Inflammatory macrophage (primary cell): ENCODE measurements around the gene RMND5B.
A peak's percentile ranks its signal among the peaks of the same experiment; 100 is the strongest.

ENCODE experiments used
- DNase-seq, 2 donors: peaks; one replicate each; pipeline ENCODE4 v3.0.0-alpha.2; 2020 to 2022

Gene RMND5B

DNA sequence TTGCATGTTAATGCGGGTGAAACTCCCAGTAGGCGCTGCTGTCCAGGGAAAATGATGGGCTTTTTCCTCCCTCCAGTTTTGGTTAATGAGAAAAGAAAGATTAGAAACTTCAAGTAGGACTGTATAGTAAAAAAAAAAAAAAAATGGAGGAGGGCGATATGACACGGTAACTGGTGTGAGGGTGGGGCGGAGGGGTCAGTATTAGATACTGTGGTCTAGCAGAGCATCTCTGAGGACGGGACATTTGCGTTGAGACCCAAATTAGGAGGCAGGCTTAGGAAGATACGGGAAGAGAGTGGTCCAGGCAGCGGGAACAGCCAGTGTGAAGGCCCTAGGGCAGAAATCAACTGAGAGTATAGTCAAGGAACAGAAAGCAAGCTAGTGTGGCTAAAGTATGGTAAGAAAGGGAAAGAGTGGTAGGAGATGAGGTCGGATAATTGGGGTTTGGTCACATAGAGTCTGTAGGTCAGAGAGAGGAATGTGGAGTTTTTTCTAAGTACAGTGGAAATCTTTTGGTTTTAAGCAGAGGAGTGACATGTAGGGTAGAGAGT, 707 bp downstream of the RMND5B start:
- no peak for DNase-seq

DNA sequence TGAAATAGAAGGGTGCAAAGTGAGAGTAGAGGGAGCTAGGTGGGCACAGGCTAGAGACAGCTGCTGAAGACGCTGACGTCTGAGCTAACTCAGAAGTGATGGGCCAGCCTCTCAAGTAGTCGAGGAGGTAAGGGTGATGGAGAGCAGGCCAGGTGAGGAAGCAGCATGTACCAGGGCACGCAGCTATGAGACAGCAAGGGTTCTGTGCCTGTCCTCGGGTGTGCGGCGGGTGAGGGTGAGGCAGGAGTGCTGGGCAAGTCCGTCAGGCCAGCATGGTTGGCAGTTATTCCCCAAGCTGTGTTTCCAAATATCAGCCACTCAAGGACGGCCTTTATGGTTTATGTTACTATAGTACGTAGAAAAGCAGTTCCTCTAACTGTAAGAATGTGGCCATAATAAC, 6.2 kb downstream of the RMND5B start:
- DNase-seq: no peak

DNA sequence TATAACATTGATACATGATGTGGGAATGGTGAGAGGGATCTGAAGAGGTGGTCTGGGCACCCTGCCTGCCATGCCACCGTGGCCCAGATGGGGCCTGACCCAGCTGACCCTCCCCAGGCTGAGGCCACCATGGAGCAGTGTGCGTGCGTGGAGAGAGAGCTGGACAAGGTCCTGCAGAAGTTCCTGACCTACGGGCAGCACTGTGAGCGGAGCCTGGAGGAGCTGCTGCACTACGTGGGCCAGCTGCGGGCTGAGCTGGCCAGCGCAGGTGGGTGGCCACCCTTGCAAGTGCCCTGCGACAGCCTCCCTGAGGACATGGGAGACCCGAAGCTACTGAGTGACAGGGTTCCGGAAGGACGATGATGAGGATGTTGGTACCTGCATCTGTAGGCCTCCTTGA, 7.2 kb downstream of the RMND5B start:
- no peak for DNase-seq

DNA sequence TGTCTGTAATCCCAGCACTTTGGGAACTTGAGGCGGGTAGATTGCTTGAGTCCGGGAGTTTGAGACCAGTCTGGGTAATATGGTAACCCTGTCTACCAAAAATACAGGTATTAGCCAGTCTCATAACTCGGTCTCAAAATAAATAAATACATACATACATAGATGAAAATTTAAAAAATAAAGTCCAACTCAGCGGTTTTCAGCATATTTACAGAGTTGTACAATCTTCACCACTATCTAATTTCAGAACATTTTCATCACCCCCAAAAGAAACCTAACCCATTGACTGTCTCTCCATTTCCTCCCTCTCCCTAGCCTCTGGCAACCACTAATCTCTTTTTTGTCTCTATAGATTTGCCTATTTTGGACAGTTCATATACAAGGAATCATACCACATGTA, 10.7 kb downstream of the RMND5B start:
- DNase-seq: no peak

DNA sequence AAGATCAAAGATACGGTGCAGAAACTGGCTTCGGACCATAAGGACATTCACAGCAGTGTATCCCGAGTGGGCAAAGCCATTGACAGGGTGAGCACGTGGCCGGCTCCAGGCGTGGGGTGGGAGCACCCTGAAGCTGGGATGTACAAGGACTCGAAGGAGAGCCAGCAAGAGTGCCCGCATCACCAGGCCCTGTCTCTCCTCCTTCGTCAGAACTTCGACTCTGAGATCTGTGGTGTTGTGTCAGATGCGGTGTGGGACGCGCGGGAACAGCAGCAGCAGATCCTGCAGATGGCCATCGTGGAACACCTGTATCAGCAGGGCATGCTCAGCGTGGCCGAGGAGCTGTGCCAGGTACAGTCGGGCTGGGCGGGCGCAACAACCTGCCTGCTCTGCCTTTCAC, 11.8 kb downstream of the RMND5B start:
- no peak for DNase-seq

DNA sequence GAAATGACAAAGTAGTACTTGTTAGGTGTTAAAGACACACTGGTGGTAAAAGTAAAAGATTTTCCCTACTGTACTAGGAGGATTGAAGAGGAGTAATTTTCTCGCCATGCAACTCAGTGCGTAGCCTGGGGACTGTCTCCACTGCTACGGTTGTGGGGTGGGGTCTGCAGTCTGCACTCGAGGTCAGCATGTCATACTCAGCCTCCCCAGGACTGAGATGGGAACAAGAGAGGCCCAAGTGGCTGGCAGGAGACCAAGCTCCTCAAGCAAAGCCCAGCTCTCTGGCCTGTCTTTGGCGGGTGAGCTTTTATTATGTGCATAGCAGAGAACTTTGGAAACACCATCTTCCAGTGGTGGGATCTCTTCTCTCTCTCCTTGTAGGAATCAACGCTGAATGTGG, 12.4 kb downstream of the RMND5B start:
- DNase-seq: no peak

DNA sequence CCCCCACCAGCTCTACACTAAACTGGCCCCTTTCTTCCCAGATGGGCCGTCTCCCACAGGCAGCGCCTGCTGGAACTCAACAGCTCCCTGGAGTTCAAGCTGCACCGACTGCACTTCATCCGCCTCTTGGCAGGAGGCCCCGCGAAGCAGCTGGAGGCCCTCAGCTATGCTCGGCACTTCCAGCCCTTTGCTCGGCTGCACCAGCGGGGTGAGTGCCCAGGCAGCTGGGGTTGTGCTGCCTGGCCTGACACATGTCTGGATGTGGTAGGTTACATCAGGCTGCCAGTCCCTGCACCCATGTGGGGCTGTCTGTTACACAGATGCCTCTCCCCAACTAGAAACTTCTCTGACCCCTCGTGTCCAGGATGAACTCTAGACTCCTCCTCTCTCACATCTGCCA, 13.1 kb downstream of the RMND5B start:
- no peak for DNase-seq

DNA sequence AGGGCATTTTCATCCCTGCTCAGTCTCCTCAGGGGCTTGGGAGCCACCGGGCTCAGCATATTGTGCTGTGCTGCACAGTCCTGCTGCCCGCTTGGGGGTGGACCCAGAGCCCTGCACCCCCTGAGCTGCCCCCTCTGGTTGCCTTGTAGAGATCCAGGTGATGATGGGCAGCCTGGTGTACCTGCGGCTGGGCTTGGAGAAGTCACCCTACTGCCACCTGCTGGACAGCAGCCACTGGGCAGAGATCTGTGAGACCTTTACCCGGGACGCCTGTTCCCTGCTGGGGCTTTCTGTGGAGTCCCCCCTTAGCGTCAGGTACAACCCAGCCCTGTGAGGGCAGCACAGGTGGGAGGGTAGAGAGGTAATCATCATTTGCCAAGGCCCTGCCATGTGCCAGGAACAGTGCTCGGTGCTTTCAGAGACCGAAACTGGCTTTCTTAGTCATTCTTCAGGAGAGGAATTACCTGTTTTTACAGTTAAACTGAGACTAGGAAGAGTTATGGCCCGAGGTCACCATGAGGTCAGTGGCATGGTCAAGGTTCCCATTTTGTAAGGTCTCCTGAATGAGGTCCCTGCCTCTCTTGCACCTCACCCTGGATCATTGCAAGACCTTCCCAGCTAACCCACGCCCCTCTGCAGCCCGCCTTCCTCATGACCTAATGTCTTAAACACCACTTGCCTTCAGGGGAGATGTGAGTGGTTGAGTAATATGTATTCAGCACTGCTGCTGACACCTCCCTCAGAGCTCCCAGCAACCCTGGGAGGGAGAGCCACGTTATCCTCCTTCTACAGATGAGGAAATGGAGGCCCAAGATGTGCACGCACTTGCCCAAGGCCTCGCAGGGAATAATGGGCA, 15.4 kb downstream of the RMND5B start:
- peak; percentile 27 to 39 for DNase-seq

DNA sequence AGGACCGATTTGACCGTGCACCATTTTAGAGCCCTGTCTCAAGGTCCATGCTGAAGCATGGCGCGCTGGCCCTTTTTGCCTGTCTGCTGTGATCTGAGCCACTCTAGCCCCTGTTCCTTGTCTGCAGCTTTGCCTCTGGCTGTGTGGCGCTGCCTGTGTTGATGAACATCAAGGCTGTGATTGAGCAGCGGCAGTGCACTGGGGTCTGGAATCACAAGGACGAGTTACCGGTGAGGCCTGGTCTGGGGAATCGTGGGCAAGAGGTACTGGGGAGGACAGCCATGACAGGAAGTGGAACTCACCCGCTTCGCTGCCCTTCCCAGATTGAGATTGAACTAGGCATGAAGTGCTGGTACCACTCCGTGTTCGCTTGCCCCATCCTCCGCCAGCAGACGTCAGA, 16.6 kb downstream of the RMND5B start:
- DNase-seq: no peak

DNA sequence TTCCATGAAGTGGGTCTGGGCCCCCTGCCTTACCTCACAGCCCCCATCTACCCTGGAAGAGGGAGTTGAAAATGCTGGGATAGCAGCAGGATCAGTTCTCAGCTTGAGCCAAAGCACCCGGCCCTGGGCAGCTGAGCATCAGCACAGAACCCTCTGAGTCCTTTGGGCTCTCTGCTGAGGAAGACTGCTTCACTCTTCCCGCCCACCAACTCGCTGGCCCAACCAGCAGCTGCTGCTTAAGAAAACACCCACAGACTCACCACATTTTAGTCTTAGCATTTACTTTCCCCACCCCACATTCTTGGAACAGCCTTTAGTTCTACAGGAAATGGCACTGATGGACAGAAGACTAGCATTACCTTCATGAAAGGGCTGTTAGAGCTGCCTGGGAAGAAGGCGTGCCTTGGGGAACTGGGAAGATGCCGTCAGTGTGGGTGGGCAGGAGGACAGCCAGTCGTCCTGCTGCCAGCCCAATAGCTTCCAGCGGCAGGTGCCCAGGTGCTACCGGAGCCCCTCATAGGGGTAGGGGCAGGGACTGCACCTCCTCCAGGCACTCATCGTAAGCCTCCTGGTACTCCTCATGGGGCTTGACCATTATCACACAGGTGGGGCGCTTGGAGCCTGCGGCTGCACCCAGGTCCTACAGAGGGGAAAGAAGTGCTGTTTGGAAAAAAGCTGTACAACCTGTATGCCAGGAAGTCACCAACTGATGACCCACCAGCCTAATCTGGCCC, 18.6 kb downstream of the RMND5B start:
- no peak for DNase-seq

DNA sequence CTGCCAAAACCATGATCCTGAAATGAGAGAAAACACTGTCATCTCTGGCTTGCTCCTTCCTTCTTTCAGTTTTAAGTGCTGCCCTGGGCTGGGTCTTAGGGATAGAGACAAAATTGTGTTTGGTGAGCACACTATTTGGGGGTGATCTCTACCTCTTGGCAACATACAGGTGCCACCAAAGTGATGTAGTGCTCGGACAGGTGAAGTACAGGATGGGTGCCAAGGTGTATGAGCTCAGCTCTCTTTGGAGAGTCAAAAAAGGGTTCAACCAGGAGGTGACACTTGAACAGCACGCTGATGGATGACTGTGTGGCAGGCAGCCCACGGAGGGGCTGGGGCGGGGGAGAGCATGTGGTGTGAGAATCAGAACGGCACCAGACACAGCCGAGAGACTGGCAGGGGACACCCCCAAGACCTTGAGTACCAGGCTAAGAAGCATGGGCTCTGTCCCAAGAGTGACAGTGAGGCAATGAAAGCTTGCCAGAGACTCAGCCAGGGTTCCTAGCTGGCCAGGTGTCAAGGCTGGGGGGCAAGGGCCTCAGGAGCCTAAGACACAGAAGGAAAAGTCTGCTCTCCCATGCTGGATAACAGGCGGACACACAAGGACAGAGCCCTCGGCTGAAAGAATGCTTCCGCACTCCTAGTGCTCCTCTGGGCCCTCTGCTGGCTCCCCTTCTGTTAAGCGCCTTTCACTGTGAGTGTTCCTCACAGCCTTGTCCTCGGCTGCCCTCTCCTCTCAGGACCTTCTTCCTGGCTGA, 20.3 kb downstream of the RMND5B start:
- DNase-seq: no peak

DNA sequence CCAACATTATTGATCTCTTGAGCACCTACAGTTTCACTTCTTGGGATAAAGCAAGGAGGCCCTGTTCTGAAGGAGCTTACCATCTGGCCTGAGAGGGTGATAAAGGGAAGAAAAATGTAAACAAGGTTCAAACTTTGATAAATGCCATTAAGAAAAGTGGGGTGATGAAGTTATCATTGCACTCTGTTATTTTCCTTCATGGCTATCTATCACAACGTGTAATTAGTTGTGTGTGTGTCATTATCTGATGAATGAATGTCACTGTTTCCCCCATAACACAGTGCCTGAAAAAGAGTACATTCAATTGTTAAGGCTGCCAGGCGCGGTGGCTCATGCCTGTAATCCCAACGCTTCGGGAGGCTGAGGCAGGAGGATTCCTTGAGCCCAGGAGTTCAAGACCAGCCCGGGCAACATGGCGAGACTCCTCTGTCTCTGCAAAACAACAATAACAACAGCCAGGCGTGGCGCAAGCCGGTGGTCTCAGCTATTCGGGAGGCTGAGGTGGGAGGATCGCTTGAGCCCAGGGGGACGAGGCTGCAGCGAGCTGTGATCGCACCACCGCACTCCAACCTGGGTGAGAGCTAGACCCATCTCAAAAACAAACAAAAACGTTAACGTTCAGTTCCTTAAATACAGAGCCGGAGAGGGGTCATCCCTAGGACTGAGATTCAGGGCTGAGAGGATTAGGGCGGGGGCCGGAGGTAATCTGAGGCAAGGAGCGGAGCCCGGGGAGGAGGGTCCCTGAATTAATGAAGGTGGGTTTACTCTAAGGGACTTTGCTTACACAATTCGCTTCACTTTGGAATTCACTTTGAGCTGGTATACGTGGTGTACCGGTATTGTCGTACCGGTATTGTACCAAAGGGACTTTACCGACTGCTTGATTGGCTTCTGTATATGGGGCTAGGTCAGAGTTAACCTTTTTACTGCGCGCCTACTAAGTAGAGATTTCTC, 22.0 kb downstream of the RMND5B start:
- DNase-seq: no peak

DNA sequence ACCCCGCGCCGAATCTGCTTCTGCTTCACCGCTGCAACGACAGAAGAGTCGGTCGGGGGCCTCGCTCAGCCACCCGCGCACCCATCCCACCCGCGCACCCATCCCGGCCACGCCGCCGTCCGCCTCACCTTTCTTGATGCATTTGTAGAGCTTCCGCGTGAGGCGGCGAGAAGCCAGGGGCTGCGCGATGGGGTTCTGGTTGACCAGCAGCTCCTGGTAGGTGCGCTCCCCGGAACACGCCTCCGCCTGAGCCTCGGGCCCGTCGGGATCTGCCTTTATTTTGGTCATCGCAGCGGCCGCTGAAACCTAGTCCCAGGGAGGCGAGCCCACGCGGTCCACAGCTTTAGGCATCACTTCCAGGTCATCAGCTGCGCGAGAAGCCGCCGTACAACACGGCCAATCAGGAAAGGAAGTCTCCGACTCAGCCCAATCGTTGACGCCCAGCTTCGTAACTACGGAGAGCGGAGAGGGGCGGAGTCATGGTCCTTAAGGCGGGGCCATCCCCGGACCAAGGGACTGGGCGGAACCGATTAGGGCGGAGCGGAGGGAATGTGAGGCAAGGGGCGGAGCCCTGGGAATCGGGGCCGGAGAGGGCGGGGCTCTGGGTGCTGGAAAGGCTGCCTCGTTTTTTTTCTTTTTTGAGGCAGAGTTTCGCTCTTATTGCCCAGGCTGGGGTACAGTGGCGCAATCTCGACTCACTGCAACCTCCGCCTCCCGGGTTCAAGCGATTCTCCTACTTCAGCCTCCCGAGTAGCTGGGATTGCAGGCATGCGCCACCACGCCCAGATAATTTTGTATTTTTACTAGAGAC, 22.9 kb downstream of the RMND5B start, which contains the start of gene NHP2:
TSS of gene NHP2 (minus strand) at position 356 of the 811 bp plus-strand sequence. CDS start at position 288, 68 bp downstream.
- DNase-seq: peak; percentile 100

DNA sequence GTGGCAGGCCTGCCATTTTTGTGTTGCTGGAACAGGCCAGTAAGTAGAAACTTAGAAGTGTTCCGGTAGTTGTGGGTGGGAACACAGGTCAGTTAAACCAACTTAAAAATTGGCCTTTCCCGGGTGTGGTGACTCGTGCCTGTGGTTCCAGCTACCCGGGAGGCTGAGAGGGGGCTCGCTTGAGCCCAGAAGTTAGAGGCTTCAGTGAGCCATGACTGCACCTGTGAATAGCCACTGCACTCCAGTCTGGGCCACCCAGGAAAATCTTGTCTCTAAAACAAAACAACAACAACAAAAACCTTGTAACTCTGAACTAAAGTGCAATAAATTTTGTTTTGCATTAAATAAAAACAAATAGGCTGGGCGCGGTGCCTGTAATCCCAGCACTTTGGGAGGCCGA, 24.3 kb downstream of the RMND5B start:
- no peak for DNase-seq

DNA sequence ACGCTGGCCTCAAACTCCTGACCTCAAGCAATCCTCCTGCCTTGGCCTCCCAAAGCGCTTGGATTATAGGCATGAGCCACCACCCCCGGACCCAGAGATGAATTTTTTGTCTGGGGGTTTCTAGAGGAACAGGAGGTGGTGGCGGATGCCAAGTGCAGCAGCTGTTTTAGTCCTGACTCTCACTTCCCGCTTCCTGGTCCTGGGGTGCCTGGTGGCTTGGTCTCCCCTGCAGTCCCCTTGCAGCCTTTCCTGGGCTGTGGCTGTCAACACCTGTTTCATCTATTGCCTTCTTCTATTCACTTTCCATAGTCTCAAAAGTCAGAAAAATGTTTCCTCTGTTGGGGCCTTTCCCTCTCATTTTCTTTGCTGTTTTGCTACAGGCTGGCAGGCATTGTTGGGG, 29.4 kb downstream of the RMND5B start:
- DNase-seq: no peak

DNA sequence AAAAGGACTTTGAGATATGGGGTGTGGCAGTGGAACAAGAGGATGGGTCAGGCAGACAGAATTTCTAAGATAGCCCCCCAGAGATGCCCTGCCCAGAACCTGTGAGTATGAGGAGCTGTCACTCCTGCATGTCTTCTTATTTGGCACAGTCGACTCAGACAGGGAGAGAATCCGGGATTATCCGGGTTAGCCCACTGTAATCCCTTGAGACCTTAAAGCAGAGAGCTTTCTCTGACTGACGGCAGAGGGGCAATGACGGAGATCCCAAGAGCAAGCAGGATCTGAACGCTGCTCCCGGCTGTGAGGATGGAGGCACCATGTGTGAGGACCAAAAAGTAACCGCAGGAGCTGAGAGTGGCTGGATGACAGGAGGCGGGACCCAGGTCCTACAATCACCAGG, 31.7 kb downstream of the RMND5B start:
- DNase-seq: no peak

DNA sequence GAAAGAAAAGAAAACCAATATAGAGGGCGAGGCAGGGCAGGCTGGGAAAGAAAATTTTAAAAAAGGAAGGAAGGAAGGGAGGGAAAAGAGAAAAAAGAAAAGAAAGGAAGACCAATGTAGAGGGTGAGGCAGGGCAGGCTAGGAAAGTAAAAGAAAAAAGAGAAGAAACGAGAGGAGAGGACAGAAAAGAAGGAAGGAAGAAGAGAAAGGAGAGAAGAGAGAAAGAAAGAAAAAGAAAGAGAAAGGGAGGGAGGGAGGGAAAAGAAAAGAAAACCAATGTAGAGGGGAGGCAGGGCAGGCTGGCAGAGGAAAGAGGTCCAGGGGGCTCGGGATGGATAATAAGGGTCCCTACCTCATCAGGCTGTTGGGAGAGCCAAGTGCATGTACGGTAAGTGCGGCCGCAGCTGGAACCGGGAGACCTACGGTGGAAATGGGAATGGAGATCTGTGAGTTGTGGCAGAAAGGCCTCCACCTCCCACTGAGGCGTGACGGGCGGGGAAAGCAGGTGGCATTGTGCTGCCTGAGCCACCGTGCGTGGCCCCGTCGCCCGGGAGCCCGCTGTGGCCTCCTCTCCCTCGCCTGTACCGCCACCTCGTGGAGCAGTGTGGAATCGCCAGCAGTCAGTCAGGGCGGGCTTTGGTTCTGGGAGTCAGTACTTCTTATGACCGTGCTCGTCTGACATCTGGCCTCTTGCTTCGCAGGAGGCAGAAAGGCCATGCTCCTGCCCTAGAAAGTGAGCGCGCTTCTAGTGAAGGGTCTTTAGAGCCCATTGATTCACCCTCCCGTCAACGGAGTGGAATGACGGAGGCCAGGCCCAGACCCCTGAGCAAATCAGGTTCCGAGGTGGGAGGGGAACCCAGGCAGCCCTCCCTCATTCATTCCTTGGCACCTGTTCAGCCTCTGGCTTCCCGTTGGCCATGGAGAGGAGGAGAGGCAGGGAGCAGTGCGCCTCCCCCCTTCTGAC, 33.2 kb downstream of the RMND5B start:
- peak; percentile 81 to 88 for DNase-seq

DNA sequence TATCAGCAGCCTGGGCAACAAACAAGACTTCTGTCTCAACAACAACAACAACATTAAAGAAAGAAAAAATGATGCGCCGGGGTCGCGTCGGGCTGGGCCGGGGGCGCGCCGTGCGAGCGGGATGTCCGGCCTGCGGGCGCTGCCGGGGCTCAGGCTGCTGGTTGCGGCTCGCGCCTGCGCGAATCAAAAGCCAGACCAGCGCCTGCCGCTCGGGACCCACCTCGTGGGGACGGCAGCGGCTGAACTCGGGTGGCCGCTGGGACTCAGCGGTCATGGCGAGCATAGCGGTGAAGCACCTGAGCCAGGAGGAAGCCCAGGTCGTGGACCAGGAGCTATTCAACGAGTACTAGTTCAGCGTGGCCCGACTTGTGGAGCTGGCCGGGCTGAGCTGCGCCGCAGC, 34.8 kb downstream of the RMND5B start:
- no peak for DNase-seq

DNA sequence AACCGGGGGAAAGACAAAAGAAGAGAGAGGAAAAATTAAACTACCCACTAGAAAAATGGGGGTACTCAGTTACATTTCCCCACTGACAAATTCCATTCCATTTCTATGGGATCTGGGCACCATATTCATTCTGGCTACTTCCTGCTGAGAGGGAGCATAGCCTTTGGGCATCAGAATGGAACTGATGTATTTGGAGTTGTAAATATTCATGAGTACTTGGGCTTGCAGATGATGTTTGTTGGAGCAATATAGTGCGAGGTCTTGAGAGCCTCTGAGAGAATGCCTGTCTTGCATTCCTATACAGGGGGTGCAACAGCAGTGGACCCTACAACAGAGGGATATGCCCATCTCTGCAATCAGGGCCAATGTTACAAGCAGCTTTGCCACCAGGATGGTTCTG, 39.6 kb downstream of the RMND5B start:
- no peak for DNase-seq

DNA sequence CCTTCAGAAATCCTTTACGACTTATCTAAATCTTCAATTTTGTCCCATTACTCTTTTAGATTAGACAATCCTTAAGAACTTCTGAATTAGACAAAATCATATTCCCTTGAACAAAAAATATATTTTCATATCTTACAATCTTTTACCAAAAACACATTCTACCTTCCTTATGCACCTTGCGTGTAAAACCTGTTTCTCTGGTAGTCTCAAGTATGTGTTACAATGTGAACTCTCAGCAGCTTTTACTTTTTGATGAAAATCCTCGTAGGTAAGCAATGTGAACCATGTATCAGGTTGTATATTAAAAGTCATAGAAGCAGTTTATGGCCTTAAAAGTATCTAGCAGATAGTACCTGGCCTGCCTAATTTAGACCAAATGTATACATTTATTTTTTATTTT, 43.6 kb downstream of the RMND5B start:
- DNase-seq: no peak
